PC-3 (cell line): ENCODE results near the gene FGGY. TPM values are rescaled to one million over a fixed set of nuclear protein-coding genes. Genes with fewer than 3 reads are reported as not detected.

Source experiments
- ATAC-seq: fragments of 200-7000 bp; cut with Tn5 transposase; 2 replicates; pipeline ENCODE4 v1.9.1; 2020; ENCODE audit warnings: mild to moderate bottlenecking, moderate library complexity
- BruUV-seq: library from RNA; stranded (reverse); fragments of 400-500 nt; replicated peaks from 2 replicates; lab custom pipeline; 2021; lab: Mats Ljungman, UMichigan
- CTCF ChIA-PET: fragments of 300-600 bp; sonication (Branson Sonifier 250); formaldehyde crosslinking; loops from one replicate; lab custom pipeline; 2022; ENCODE audit warnings: antibody characterized with exemption; lab: Charles Lee
- POLR2A ChIA-PET: fragments of 300-600 bp; sonication (Branson Sonifier 250); formaldehyde crosslinking; loops from one replicate; lab custom pipeline; 2022; ENCODE audit warnings: antibody characterized with exemption; ENCODE audit not compliant: unreplicated experiment; lab: Charles Lee
- DNase-seq: peaks from one replicate; pipeline ENCODE4 v3.0.0-alpha.2; 2015
- H2AFZ ChIP-seq: fragments of 300-600 bp; sonication (generic); 2 replicates; pipeline ENCODE4 v1.6.0; 2016; ENCODE audit warnings: antibody characterized with exemption, low read length
- H3F3A ChIP-seq: fragments of 300-600 bp; sonication (generic); one replicate; pipeline ENCODE4 v1.6.0; 2017; ENCODE audit warnings: antibody characterized with exemption, low read length, control low read depth, mild to moderate bottlenecking; ENCODE audit not compliant: unreplicated experiment
- H3K27ac ChIP-seq: fragments of 300-600 bp; sonication (generic); 2 replicates; pipeline ENCODE4 v1.5.1; 2016; ENCODE audit warnings: mild to moderate bottlenecking, low read length
- H3K27me3 ChIP-seq: fragments of 300-600 bp; sonication (generic); 2 replicates; pipeline ENCODE4 v1.6.1; 2016; ENCODE audit warnings: low read length, mixed read lengths
- H3K36me3 ChIP-seq: fragments of 300-600 bp; sonication (generic); 2 replicates; pipeline ENCODE4 v1.6.1; 2016; ENCODE audit warnings: low read depth, mixed run types, low read length, mixed read lengths
- H3K4me1 ChIP-seq: fragments of 300-600 bp; sonication (generic); 2 replicates; pipeline ENCODE4 v1.5.1; 2016; ENCODE audit warnings: low read length; ENCODE audit not compliant: insufficient read depth
- H3K4me2 ChIP-seq: fragments of 300-600 bp; sonication (generic); 2 replicates; pipeline ENCODE4 v1.6.0; 2016; ENCODE audit warnings: low read length
- H3K4me3 ChIP-seq: fragments of 300-600 bp; sonication (generic); 2 replicates; pipeline ENCODE4 v1.5.1; 2016; ENCODE audit warnings: mild to moderate bottlenecking, low read length, mixed read lengths
- H3K79me2 ChIP-seq: fragments of 300-600 bp; sonication (generic); 2 replicates; pipeline ENCODE4 v1.6.1; 2017; ENCODE audit warnings: low read length, mixed read lengths
- H3K9ac ChIP-seq: fragments of 300-600 bp; sonication (generic); 2 replicates; pipeline ENCODE4 v1.6.0; 2016; ENCODE audit warnings: mild to moderate bottlenecking, low read length
- H3K9me2 ChIP-seq: fragments of 300-600 bp; sonication (generic); replicated peaks from 2 replicates; pipeline ENCODE4 v1.6.1; 2016; ENCODE audit warnings: mixed run types, low read length, mixed read lengths
- H3K9me3 ChIP-seq: fragments of 300-600 bp; sonication (generic); 2 replicates; pipeline ENCODE4 v1.6.1; 2016; ENCODE audit warnings: low read length, mixed read lengths
- H4K20me1 ChIP-seq: fragments of 300-600 bp; sonication (generic); 2 replicates; pipeline ENCODE4 v1.6.1; 2016; ENCODE audit warnings: low read length, mixed read lengths
- EZH2 ChIP-seq: fragments of 300-600 bp; sonication (generic); IDR thresholded peaks from one replicate; pipeline ENCODE4 v1.6.1; 2017; ENCODE audit warnings: antibody characterized with exemption, mild to moderate bottlenecking, low read length; ENCODE audit not compliant: unreplicated experiment
- EZH2phosphoT487 ChIP-seq: fragments of 300-600 bp; sonication (generic); IDR thresholded peaks from 2 replicates; pipeline ENCODE4 v1.6.1; 2018; ENCODE audit warnings: mild to moderate bottlenecking, antibody characterized with exemption, low read length, borderline replicate concordance
- intact Hi-C: fragments of 100-400 bp; cut with micrococcal nuclease; formaldehyde crosslinking; loops from 2 replicates; pipeline ENCODE4 v1.9.0; 2023
- total RNA-seq: library from RNA; depleted of rRNA; stranded (reverse); fragments of >200 nt; gene quantifications from 2 replicates; pipeline ENCODE4 v1.2.3, GENCODE V29; 2014
- TF ChIP-seq, protein P1 (sequence below): fragments of 300-600 bp; sonication (generic); conservative IDR thresholded peaks from 2 replicates; pipeline ENCODE4 v1.5.1; 2017; ENCODE audit warnings: antibody characterized with exemption, low read depth, mild to moderate bottlenecking, low read length

The FGGY gene
- total RNA-seq, 1 experiment from 2014 or later: 7.4 TPM

DNA sequence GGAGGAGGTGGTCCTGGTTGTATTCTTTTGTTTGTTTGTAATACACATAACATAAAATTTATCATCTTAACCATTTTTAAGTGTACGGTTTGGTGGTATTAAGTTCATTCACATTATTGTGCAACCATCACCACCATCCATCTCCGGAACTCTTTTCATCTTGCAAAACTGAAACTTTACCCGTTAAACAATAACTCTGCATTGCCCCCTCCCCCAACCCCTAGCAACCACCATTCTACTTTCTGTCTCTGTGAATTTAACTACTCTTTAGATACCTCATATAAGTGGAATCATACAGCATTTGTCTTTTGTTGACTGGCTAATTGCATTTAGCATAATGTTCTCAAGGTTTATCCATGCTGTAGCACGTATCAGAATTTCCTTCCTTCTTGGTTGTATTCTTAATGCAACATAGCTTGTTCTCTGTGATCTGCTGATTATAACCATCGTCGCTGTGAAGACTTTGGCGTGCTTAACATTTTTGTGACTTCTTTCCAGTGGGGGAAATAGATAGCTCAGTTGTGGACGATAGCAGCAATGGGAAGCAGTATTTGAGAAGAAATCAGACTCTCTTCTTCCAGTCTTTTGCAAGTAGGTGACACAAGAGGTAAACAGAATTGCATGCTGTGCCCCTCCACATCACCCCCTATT is 400.4 kb downstream of the FGGY start:
- Histone ChIP-seq H3K4me3 (no peak overlapping the region), H3K79me2 (no peaks in the 10 kb centered on the region), H3F3A (no peaks in the 10 kb centered on the region), H3K9me2 (no peaks in the 10 kb centered on the region), H3K9ac (no peak overlapping the region), H3K4me2 (no peak overlapping the region), H4K20me1 (no peaks in the 10 kb centered on the region), H3K36me3 (no peaks in the 10 kb centered on the region), H3K27ac (no peak overlapping the region), H3K9me3 (no peaks in the 10 kb centered on the region), H3K27me3 (no peaks in the 10 kb centered on the region), H3K4me1 (no peaks in the 10 kb centered on the region), H2AFZ (no peak overlapping the region)
- BruUV-seq: no TSS peak
- intact Hi-C loops: loop anchor here (5.0 to 10.0 kb wide), 4 partner anchors 100 to 620 kb away; no protein-coding TSS in a partner anchor
- POLR2A ChIA-PET: no interaction called here
- CTCF ChIA-PET: no interaction called here
- no peak for DNase-seq
- TF ChIP-seq EZH2 (no peak), EZH2phosphoT487 (no peak)
- TF ChIP-seq, protein P1, sequence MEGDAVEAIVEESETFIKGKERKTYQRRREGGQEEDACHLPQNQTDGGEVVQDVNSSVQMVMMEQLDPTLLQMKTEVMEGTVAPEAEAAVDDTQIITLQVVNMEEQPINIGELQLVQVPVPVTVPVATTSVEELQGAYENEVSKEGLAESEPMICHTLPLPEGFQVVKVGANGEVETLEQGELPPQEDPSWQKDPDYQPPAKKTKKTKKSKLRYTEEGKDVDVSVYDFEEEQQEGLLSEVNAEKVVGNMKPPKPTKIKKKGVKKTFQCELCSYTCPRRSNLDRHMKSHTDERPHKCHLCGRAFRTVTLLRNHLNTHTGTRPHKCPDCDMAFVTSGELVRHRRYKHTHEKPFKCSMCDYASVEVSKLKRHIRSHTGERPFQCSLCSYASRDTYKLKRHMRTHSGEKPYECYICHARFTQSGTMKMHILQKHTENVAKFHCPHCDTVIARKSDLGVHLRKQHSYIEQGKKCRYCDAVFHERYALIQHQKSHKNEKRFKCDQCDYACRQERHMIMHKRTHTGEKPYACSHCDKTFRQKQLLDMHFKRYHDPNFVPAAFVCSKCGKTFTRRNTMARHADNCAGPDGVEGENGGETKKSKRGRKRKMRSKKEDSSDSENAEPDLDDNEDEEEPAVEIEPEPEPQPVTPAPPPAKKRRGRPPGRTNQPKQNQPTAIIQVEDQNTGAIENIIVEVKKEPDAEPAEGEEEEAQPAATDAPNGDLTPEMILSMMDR: no peak
- no peak for ATAC-seq

DNA sequence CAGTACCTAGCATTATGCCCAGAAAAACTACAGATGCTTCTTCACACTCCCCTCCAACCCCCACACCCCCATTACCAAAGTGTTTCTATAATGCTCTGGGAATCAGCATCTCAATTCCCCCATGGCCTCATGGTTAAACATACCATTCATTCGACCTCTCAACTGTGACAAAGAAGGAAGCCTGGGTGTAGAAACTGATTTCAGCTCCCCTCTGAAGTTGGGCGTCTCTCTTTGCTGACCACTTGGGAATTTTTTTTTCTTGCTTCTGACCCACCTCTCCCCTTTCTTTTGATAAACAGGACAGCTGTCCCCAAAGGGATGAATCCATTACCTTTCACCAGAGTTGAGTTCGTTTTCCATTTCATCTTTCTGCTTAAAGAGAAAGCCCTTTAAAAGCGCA is 401.5 kb downstream of the FGGY start:
- DNase-seq (no peak), ATAC-seq (no peak)
- no TSS peak for BruUV-seq
- TF ChIP-seq, protein P1: no peak
- TF ChIP-seq EZH2 (no peak), EZH2phosphoT487 (no peak)
- H2AFZ ChIP-seq: no peak overlapping the region
- H4K20me1 ChIP-seq: no peaks in the 10 kb centered on the region
- H3K9me2 ChIP-seq: no peaks in the 10 kb centered on the region
- H3K79me2 ChIP-seq: no peaks in the 10 kb centered on the region
- H3K27ac ChIP-seq: no peak overlapping the region
- no peaks in the 10 kb centered on the region for H3K9me3 ChIP-seq
- H3F3A ChIP-seq: no peaks in the 10 kb centered on the region
- no peaks in the 10 kb centered on the region for H3K36me3 ChIP-seq
- intact Hi-C loops: loop anchor here (2.0 to 10.0 kb wide), 6 partner anchors 60 to 621 kb away; no protein-coding TSS in a partner anchor
- ChIA-PET CTCF (interaction anchor here (0.7 to 1.3 kb wide), 3 partner anchors 27 to 271 kb away, joined by 3 to 7 read pairs (median 3); no protein-coding TSS in a partner anchor), POLR2A (no interaction called here)
- H3K4me2 ChIP-seq: no peak overlapping the region
- no peak overlapping the region for H3K9ac ChIP-seq
- no peaks in the 10 kb centered on the region for H3K27me3 ChIP-seq
- H3K4me1 ChIP-seq: no peaks in the 10 kb centered on the region
- no peak overlapping the region for H3K4me3 ChIP-seq
